HepG2 (cell line): ENCODE measurements around the gene TCF25.

Source experiments
- CBFB ChIP-seq: sonication (generic); formaldehyde crosslinking; IDR thresholded peaks from 2 replicates; pipeline ENCODE4 v1.4.0; 2020; ENCODE audit warnings: missing genetic modification reagents
- EP300 ChIP-seq, 3 experiments: sonication (generic) in 1 of 3; formaldehyde crosslinking in 1 of 3; IDR thresholded peaks; 2 replicates each; pipeline versions ENCODE4 v1.5.1 to v1.6.1; 2011 to 2020; ENCODE audit warnings: low read depth in 2 of 3, low read length in 2 of 3, borderline replicate concordance in 1 of 3, improper control_type of control experiment in 1 of 3, mild to moderate bottlenecking in 1 of 3, missing genetic modification reagents in 1 of 3, moderate library complexity in 1 of 3
- ERF ChIP-seq: IDR thresholded peaks from 2 replicates; pipeline ENCODE4 v1.6.1; 2018; ENCODE audit warnings: missing biosample characterization, missing genetic modification reagents
- HOXD1 ChIP-seq: sonication (generic); formaldehyde crosslinking; IDR thresholded peaks from 2 replicates; pipeline ENCODE4 v1.5.0; 2020; ENCODE audit warnings: missing genetic modification reagents
- LCORL ChIP-seq, 2 experiments: fragments of 450-650 bp in 1 of 2; sonication (generic) in 1 of 2; formaldehyde crosslinking in 1 of 2; IDR thresholded peaks; 2 replicates each; pipeline versions ENCODE4 v1.5.0 to v1.6.1; 2017 to 2020; ENCODE audit warnings: antibody characterized with exemption in 1 of 2, missing genetic modification reagents in 1 of 2
- MEF2D ChIP-seq: sonication (generic); formaldehyde crosslinking; IDR thresholded peaks from 2 replicates; pipeline ENCODE4 v1.5.1; 2020; ENCODE audit warnings: mild to moderate bottlenecking, missing genetic modification reagents
- RAD21 ChIP-seq: fragments of 450-650 bp; formaldehyde crosslinking; IDR thresholded peaks from 2 replicates; pipeline ENCODE4 v1.5.0; 2020; ENCODE audit warnings: mild to moderate bottlenecking
- ZNF552 ChIP-seq: sonication (generic); formaldehyde crosslinking; IDR thresholded peaks from 2 replicates; pipeline ENCODE4 v1.9.0; 2022; ENCODE audit warnings: missing genetic modification reagents, mild to moderate bottlenecking, borderline replicate concordance

- TF ChIP-seq RAD21 (CRISPR knock-in tag): no peak
- no peak for TF ChIP-seq EP300 (IDR thresholded peaks at IDR 0.05; ENCODE audit: low read depth in 2 of 2, low read length in 2 of 2)
- TF ChIP-seq EP300 (CRISPR knock-in tag; IDR thresholded peaks at IDR 0.05; ENCODE audit: borderline replicate concordance): no peak
- no peak for TF ChIP-seq CBFB (CRISPR knock-in tag)
- no peak for TF ChIP-seq ZNF552
- TF ChIP-seq HOXD1: no peak
- no peak for TF ChIP-seq ERF
- no peak for TF ChIP-seq LCORL (IDR thresholded peaks at IDR 0.05)
- no peak for TF ChIP-seq LCORL (CRISPR knock-in tag; IDR thresholded peaks at IDR 0.05)
- no peak for TF ChIP-seq MEF2D
These were observed 19.2 kb downstream of the TCF25 start for GRCh38 chr16:89892635-89893034.
